ENCODE measurements around the gene SETD2.

The SETD2 gene

GRCh38 chr3:47057212-47057671, 106.7 kb downstream of the SETD2 start:
- H3K79me2 ChIP-seq (ENCODE audit: insufficient read depth, low read length) = peaks cover 43% of the 10 kb centered on the region
- DNase-seq (no peak), ATAC-seq (ENCODE audit: insufficient read depth, low read depth) (peak; percentile 90)
- H3K4me3 ChIP-seq (ENCODE audit: low read depth in 1 of 2, low read length in 2 of 2) = no peak overlapping the region
- H3K9me3 ChIP-seq (ENCODE audit: insufficient read depth, low read length, severe bottlenecking) = no peaks in the 10 kb centered on the region
- H3K27ac ChIP-seq (ENCODE audit: low read length) = no peak overlapping the region
- H3K27me3 ChIP-seq (ENCODE audit: insufficient read depth, low read length, poor library complexity) = no peaks in the 10 kb centered on the region
- H3K4me2 ChIP-seq (ENCODE audit: insufficient read depth, low read length) = no peak overlapping the region
- no peak overlapping the region for H2AFZ ChIP-seq (ENCODE audit: low read depth, low read length)
- TF ChIP-seq CTCF (IDR thresholded peaks at IDR 0.05; ENCODE audit: borderline replicate concordance, extremely low read depth, low read length, poor library complexity, severe bottlenecking) (no peak), EZH2 (IDR thresholded peaks at IDR 0.05; ENCODE audit: borderline replicate concordance, low read depth, low read length, severe bottlenecking) (no peak)
- H3K4me1 ChIP-seq (ENCODE audit: insufficient read depth, low read length) = no peaks in the 10 kb centered on the region
- H4K20me1 ChIP-seq (ENCODE audit: insufficient read depth, low read length) = peaks cover 14% of the 10 kb centered on the region
- H3K36me3 ChIP-seq (ENCODE audit: insufficient read depth, low read length) = peaks cover 59% of the 10 kb centered on the region
- H3K9ac ChIP-seq (ENCODE audit: low read depth, low read length) = no peak overlapping the region

GRCh38 chr3:47056705-47057104, 107.2 kb downstream of the SETD2 start:
- no peak overlapping the region for H3K4me2 ChIP-seq (ENCODE audit: insufficient read depth, low read length)
- no peak for DNase-seq
- no peaks in the 10 kb centered on the region for H3K9me3 ChIP-seq (ENCODE audit: insufficient read depth, low read length, severe bottlenecking)
- no peak overlapping the region for H2AFZ ChIP-seq (ENCODE audit: low read depth, low read length)
- no peak overlapping the region for H3K9ac ChIP-seq (ENCODE audit: low read depth, low read length)
- H4K20me1 ChIP-seq (ENCODE audit: insufficient read depth, low read length) = peaks cover 14% of the 10 kb centered on the region
- TF ChIP-seq CTCF (IDR thresholded peaks at IDR 0.05; ENCODE audit: borderline replicate concordance, extremely low read depth, low read length, poor library complexity, severe bottlenecking) (no peak), EZH2 (IDR thresholded peaks at IDR 0.05; ENCODE audit: borderline replicate concordance, low read depth, low read length, severe bottlenecking) (no peak)
- H3K4me1 ChIP-seq (ENCODE audit: insufficient read depth, low read length) = no peaks in the 10 kb centered on the region
- H3K79me2 ChIP-seq (ENCODE audit: insufficient read depth, low read length) = peaks cover 45% of the 10 kb centered on the region
- peaks cover 61% of the 10 kb centered on the region for H3K36me3 ChIP-seq (ENCODE audit: insufficient read depth, low read length)
- no peak overlapping the region for H3K4me3 ChIP-seq (ENCODE audit: low read depth in 1 of 2, low read length in 2 of 2)
- H3K27me3 ChIP-seq (ENCODE audit: insufficient read depth, low read length, poor library complexity) = no peaks in the 10 kb centered on the region
- no peak for ATAC-seq (ENCODE audit: insufficient read depth, low read depth)
- H3K27ac ChIP-seq (ENCODE audit: low read length) = no peak overlapping the region

- H3K27ac ChIP-seq (ENCODE audit: low read length) = no peak overlapping the region
- ATAC-seq (ENCODE audit: insufficient read depth, low read depth) (no peak), DNase-seq (no peak)
- no peak overlapping the region for H3K4me2 ChIP-seq (ENCODE audit: insufficient read depth, low read length)
- H3K9ac ChIP-seq (ENCODE audit: low read depth, low read length) = no peak overlapping the region
- peaks cover 48% of the 10 kb centered on the region for H3K79me2 ChIP-seq (ENCODE audit: insufficient read depth, low read length)
- TF ChIP-seq EZH2 (IDR thresholded peaks at IDR 0.05; ENCODE audit: borderline replicate concordance, low read depth, low read length, severe bottlenecking) (no peak), CTCF (IDR thresholded peaks at IDR 0.05; ENCODE audit: borderline replicate concordance, extremely low read depth, low read length, poor library complexity, severe bottlenecking) (no peak)
- peaks cover 53% of the 10 kb centered on the region for H3K36me3 ChIP-seq (ENCODE audit: insufficient read depth, low read length)
- H3K4me1 ChIP-seq (ENCODE audit: insufficient read depth, low read length) = no peaks in the 10 kb centered on the region
- peaks cover 11% of the 10 kb centered on the region for H4K20me1 ChIP-seq (ENCODE audit: insufficient read depth, low read length)
- H3K4me3 ChIP-seq (ENCODE audit: low read depth in 1 of 2, low read length in 2 of 2) = no peak overlapping the region
- H2AFZ ChIP-seq (ENCODE audit: low read depth, low read length) = no peak overlapping the region
- H3K9me3 ChIP-seq (ENCODE audit: insufficient read depth, low read length, severe bottlenecking) = no peaks in the 10 kb centered on the region
- no peaks in the 10 kb centered on the region for H3K27me3 ChIP-seq (ENCODE audit: insufficient read depth, low read length, poor library complexity)
These were observed 109.5 kb downstream of the SETD2 start for GRCh38 chr3:47054412-47054811.

GRCh38 chr3:47047673-47048072, 116.2 kb downstream of the SETD2 start:
- Histone ChIP-seq H3K4me1 (ENCODE audit: insufficient read depth, low read length) (no peaks in the 10 kb centered on the region), H3K4me3 (ENCODE audit: low read depth in 1 of 2, low read length in 2 of 2) (no peak overlapping the region), H3K79me2 (ENCODE audit: insufficient read depth, low read length) (peaks cover 19% of the 10 kb centered on the region), H2AFZ (ENCODE audit: low read depth, low read length) (no peak overlapping the region), H3K27ac (ENCODE audit: low read length) (no peak overlapping the region), H3K9me3 (ENCODE audit: insufficient read depth, low read length, severe bottlenecking) (no peaks in the 10 kb centered on the region), H3K9ac (ENCODE audit: low read depth, low read length) (no peak overlapping the region), H3K4me2 (ENCODE audit: insufficient read depth, low read length) (no peak overlapping the region), H4K20me1 (ENCODE audit: insufficient read depth, low read length) (no peaks in the 10 kb centered on the region), H3K27me3 (ENCODE audit: insufficient read depth, low read length, poor library complexity) (no peaks in the 10 kb centered on the region), H3K36me3 (ENCODE audit: insufficient read depth, low read length) (peaks cover 49% of the 10 kb centered on the region)
- TF ChIP-seq EZH2 (IDR thresholded peaks at IDR 0.05; ENCODE audit: borderline replicate concordance, low read depth, low read length, severe bottlenecking) (no peak), CTCF (IDR thresholded peaks at IDR 0.05; ENCODE audit: borderline replicate concordance, extremely low read depth, low read length, poor library complexity, severe bottlenecking) (no peak)
- ATAC-seq (ENCODE audit: insufficient read depth, low read depth) = no peak
- no peak for DNase-seq

Data from DND-41 (cell line).